ENCODE measurements around the gene XRCC3.

The XRCC3 gene

DNA sequence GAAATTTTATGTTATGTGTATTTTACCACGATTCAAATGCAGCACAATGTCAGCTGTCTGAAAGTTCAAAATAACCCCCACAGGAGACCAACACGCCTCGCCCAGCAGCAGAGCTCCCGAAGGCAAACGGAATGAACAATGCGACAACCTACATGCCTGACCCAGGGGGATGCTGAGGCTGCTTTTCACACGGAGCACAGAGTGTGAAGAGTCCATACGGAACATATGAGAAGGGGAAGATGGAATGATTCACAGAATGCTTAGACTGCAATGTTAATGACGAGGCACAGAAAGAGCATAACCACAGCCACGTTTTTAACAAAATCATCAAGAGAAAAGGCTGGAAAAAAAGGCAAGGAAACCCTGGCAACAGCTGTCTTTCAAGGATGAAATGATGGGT lies 22.9 kb upstream of the XRCC3 start:
- DNase-seq, result no peak

- DNase-seq, result no peak
These were observed 22.3 kb upstream of the XRCC3 start for GRCh38 chr14:103737432-103738045.

DNA sequence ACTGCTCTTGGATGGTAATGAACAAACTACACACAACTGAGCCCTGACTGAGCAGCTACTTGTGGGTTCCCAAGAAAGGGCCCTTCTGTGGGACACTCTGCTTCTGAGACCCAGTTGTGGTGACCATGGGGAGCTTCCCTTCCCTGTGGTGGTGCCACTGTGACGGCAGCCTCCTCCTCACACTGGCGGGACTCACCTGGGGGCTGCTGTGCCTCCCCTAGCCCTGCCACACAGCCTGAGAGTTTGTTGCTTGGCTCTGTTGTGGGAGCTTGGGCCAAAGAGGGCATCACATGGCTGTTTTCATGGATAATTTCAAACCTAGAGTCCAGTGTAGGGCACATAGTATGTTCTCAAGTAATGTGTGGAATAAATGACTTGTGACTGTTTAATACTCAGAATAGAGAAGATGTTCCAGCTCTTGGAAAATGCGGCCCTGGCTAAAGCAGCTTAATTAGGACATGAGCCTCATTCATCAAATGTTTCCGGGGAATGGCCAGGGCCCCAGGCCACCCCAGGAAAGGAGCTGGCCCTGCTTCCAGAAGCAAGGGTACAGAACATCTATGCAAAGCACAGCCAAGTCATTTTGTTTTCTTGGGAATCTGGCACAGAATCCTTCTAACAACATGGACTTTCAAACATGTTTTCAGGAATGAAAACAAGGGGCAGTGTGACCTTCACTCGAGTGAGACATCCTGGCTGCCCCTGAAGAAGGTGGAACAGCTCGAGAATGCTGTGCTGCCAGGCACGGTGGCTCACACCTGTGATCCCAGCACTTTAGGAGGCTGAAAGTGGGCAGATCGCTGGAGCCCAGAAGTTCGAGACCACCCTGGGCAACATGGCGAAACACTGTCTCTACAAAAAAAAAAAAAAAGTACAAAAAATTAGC lies 21.5 kb upstream of the XRCC3 start:
- DNase-seq, result no peak

DNA sequence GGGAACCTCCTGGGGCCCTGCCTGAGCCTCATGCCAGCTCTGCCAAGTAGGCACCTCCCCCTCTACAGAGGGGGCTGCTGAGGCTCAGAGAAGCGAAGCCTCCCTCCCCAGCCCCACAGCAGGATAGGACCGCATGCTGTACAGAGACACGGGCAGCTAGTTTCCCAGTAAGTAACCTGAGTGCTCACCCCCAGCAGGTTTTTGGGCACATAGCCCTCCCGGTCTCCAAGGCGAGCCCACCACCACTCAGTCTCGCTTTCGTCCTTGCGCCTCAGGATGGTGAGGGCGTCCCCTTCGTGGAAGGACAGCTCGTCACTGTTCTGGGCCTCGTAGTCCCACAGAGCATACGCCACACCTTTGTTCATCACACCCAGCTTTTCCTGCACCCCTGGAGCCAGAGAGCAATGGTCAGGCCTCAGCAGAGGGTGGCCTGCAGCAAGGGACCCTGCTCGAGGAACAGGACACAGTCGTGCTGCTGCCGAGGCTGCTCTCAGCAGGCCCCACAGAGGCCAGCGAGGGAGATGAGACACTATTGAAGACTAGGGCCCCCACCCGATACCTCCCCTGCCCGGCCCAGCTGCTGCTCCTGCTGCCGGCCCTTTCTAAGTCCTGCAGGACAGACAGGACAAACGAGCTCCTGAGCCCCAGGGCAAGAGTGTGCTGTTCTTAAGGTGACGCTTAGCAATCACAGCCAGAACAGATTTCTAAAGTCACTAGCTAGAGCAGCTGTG lies 20.7 kb upstream of the XRCC3 start:
- no peak for DNase-seq

DNA sequence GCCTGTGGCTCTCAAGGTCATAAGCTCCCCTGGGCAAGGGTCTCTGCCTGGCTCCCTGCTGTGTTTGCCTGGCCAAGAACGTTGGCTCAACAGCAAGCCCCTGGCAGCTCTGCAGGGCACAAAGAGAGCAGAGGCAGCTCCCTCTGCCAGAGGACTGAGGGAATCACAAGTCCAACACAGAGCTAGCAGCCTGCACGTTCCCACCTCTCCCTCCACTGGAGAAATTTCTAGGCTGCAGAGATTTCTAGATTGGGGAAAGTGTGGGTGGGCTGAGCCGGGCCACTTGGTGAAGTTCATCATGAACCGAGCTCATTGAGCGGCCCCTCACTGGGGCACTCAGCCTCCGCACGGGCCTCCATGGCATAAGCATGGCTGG lies 20.2 kb upstream of the XRCC3 start:
- DNase-seq, result no peak

GRCh38 chr14:103735022-103735421 lies 19.8 kb upstream of the XRCC3 start:
- no peak for DNase-seq

DNA sequence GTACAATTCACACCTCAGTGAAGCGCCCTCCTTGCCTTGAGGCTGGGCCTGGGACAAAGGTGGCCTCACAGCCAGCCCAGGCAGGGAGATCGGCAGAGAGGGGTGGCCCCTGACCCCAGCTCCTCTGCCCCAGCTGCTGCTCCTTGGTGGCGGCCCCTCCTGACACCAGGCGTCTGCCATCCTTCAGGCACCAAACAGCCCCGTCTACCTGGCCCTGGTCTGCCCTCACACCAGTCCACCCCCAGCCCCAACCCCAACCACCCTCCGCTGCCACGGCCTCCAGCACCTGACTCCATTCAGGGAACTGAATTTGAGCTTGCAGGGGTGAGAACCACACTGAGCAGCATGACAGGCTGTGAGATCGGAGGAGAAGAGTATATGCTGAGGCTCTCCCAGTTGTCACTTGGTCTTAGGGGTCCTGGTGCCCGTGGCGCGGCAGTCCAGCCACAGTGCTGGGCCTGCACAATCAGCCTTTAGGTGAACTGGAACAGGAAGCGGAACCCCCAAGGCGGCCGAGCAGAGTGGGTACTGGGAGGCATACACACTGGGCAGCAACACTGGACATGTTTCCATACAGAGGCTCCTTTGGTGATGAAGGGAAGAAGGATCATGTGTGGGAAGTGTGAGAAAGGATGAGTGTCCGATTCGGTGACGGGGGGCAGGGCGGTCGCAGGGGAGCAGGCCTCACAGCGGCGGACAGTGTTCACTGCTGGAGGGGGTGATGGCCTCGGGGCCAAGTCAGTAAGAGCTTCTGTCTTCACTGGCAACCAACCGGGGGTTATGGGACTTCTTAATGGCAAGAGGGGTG lies 19.0 kb upstream of the XRCC3 start:
- DNase-seq, result no peak

GRCh38 chr14:103733651-103734050 lies 18.4 kb upstream of the XRCC3 start:
- DNase-seq, result no peak

GRCh38 chr14:103732868-103733620 lies 17.8 kb upstream of the XRCC3 start:
- DNase-seq, result no peak

DNA sequence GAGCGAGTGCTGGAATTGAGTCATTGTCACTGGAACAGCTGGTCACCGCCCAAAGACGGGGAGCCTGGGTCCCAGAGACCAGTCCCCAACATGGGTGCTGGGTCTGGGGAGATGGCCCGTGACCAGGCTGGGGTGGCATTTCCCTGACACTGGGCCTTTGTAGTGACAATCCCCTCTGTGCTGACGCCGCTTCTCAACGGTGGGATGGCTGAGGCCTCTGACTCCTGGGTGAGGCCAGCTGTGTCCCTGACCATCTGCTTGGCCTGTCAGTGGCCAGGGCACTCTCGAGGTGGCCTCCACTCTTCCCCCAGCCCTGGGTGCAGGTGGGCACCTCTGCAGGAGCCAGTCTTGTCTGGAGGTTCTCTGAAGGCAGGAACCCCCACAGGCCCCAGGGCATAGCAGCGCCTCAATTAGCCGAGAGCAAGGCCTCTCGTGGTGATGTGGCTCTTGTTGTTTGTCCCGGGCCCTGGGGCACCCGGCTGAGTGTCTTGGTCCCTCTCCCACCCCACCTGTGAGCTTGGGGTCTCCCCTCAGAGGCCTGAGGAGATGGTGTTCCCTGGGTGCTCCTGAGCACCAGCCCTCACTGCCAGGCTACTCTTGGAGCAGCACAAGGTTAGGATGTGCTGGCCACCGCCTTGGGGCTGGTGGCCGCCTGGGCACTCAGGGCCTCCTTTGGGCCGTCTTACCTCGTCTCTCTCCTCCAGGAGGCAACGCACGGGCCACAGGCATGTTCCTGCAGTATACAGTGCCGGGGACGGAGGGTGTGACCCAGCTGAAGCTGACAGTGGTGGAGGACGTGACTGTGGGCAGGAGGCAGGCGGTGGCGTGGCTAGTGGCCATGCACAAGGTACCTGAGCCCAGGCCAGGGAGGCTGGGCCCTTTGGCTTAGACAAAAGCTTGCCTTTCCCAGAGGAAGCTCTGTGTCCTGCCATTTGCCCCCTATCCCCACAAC lies 16.9 kb upstream of the XRCC3 start:
- no peak for DNase-seq

DNA sequence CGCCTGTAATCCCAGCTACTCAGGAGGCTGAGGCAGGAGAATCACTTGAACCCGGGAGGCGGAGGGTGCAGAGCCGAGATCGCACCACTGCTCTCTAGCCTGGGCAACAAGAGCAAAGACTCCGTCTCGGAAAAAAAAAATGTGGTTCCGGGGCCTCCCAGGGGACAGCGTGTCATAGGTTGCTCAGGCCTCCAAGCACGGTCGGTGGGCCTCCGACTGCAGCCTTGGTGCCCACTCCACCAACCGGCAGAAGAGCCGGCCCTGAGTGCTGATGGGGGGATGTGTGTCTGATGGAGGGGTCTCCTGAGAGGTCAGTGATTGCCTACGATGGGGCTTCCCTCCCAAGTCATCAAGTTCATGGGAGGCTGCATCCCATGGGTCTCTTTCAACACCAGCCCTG lies 16.2 kb upstream of the XRCC3 start:
- DNase-seq, result no peak

DNA sequence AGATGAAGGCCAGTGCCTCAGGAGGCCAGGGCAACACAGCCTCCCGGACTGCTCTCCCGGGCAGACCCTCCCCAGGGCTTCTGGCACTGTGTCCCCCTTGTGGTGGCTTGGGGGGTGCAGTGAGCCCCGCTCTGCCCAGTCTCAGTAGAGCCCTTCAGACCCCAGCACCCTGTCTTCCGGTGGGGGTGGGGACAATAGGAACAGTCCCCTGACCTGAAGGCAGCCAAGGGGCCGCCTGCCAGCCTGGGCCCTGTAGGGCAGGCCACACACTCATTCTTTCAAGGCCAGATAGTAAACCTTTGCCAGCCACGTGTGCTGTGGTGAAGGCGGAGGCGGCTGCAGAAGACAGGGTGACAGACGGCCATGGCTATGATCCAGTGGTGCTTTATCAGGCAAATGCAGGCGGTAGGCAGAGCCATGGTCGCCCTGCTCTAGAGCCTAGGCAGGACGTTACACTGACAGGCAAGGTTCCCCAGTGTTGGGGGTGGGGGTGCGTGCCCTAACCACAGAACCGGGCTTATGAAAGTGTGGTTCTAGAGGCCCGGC lies 15.3 kb upstream of the XRCC3 start:
- DNase-seq, result no peak

DNA sequence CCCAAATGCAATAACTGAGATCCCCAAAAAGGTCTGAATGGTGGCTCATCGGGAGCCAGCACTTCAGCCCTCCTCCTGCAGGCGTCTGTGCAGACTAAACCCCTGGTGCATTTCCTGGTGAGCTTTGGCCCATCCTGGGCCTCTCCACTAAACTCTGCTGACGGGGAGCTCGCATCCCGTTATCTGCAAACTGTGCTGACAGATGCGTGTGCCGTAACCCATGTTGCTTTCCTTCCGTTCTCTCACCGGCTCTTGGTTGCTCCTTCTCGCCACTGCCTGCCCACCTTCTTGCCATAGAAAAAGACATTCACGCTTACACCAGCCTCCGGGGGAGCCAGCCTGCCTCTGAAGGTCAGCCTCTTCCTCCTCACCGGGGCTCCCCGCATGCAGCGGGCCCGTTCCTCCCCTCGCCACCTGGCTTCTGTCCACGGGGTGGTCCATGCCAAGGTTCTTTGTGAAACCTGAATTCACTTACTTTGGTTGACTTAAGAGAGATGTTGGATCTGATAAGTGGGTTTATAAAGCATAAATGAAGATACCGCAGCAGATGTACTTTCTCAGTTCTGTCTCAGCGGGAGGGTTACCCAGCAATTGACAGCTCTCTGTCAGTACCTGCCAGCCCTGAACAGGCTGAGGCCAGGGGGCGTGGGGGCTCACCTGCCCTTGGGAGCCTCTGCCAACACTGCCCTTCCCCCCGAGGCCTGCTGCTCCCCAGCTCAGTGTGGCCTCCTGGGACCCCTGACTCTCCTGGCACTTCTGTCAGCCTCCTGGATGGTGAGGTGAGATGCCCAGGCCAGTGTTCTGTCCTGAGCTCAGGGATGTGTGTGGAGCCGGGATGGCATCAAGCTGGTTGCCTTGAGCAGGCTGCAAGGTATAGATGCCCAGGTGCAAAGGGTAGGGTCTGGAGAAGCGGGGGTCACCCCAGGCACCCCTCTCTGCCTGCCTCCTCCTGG lies 14.5 kb upstream of the XRCC3 start:
- no peak for DNase-seq

- DNase-seq, result no peak
These were observed 13.5 kb upstream of the XRCC3 start for GRCh38 chr14:103728721-103729120.

DNA sequence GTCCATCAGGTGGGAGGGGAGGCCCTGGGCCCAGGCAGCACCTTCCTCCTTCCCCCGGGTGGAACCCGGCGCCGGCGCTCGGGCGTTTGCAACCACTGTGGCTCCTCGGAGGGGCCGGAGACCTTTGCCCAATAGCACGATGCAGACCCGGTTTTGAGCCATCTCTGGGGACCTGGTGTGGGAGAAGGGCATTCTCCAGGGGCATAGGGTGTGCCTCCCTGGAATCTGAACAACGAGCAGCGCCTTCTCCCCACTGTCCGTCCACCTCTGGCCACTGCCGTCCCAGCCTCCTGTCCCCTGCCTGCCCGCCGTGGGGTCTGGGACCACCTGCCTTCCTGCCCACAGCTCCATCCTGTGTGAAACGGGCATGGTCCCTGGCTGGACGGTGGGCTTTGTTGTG lies 12.9 kb upstream of the XRCC3 start:
- DNase-seq, result no peak

DNA sequence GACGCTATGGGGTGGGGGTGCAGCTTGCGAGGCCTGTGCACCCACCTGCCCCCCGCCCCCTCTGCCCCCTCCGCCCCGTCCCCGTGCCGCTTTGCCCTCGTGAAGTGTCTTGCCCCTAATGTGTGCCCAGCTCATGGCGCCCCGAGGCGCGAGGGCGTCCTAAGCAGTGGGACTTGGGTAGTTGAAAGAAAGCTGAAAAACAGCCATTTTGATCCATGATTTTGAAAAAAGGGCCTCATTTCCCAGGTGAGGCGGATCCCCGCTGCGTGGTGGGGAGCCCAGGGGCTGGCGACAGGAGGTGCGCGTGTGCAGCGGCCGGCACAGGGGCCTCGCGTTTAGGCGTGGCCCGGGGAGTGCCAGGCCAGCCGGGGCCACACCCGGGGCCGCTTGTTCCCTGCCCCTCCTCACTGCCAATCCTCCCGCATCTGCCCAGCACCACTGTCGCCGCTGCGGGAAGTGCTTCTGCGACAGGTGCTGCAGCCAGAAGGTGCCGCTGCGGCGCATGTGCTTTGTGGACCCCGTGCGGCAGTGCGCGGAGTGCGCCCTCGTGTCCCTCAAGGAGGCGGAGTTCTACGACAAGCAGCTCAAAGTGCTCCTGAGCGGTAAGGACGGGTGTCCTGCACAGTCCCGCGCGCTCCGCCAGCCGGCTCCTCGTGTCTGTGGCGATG lies 12.2 kb upstream of the XRCC3 start:
- peak; percentile 44 for DNase-seq

DNA sequence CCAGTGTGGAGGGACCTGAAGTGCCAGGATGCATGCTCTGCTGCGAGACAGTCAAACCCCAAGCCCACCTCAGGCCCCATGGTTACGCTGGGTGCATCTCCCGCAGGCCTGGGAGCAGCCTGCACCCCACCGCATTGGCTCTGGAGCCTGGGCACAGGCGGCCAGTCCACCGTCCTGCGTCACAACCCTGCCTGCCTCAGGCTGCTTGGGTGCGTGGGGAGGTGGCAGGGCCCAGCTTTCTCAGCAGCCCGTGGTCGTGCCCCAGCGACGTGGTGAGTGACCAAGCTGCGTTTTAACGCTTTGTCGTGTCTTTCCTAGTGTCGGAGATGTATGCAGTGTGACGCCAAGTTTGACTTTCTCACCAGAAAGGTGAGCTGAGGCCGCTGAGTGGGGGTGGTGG lies 11.2 kb upstream of the XRCC3 start:
- no peak for DNase-seq

DNA sequence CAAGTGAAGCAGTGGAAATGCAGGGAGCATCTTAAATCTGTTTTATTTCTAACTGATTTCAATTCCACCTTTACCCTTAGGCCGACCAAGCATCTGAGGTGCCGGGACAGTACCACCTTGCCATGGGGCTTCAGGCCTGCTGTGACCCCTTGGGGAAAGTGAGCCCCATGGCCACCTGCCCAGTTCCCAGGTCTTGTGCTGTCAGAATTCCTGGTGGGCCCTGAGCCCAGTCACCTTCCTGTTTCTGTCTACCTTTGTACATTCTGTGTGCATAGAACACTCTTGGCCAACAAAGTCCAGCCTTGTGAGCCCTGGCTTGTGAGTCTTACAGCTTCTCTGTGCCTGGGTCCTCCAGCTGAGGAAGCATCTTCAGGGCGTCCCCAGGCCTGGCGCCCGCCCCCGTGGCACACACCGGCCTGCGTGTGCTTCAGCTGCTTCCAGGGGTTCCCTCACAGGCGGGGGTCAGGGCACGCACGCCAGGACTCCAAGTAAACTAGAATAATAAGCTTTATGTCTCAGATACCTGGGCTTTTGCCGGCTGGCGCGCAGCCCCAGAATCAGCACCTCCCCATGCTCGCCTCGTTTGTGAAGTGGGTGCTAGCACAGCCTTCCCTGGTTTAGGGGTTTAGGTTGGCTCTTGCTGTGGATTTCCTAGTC lies 10.6 kb upstream of the XRCC3 start:
- no peak for DNase-seq
